Activated T-cell treated with anti-CD3 and anti-CD28 coated beads for 1 hour (primary cell): ENCODE data around the gene BDNF.
A peak's percentile ranks its signal among the peaks of the same experiment; 100 is the strongest.

Experiments used
- DNase-seq: peaks from one replicate; pipeline ENCODE4 v3.0.0-alpha.2; 2020; ENCODE audit warnings: low read depth

Gene BDNF

DNA sequence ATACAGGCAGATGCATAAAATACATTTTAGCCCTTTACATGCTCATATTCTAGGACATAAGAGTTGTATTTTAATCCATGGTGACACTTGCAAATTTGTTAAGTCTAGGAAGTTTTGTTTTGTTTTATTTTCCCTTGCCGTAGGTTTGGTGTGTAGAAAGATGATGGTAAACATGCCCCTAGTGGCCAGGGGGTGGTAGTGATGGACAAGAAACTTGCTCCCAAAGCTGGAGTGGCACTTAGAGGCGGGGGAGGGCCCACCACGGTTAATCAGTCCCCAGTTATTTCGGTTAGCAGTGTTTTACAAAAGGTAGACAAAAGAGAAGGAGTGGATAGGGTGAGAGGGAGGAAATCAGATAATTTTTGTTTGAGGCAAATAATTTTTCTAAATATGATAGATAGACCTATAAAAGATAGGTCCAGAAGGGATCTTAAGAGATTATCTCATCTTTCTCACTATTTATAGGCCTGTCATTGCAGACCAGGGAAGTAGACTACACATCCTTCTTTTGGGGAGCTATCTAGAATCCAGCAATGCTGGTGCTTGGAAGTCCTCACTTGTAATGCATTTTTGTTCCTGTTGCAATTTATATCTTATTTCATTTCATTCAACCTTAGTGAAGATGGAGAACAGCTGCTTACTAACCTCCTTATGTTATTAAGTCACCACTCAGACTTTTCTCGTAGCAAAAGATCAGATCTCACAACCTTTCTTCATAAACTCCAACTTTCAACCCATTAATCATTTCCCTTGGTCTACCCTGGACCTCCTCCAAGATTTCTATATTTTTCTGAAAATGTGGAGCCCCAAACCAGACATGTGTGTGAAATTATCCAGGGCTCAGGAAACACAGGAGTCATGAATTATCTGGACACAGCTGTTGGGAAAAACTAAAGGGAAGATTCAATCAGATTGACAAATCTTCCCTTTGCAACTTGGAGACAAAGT, 5.9 kb upstream of the BDNF start:
- no peak for DNase-seq

DNA sequence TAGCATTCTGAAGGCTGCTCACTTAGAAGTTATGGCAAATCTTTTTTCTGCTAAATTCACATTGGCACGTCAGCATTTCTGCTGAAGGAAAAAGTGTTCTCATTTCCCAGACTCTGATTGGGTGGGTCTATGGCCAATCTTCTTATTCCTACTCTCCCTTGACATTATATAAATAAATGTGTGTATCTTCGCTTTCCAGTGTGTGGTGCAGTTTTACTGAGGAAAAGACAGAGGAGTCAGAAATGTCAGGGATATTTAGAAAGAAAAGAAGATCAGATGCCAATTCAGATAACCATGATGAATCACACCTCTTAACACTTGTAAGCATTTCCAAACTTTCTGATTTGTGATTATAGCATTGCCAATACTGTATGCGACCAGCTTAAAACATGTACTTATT, 3.2 kb upstream of the BDNF start:
- DNase-seq = no peak

DNA sequence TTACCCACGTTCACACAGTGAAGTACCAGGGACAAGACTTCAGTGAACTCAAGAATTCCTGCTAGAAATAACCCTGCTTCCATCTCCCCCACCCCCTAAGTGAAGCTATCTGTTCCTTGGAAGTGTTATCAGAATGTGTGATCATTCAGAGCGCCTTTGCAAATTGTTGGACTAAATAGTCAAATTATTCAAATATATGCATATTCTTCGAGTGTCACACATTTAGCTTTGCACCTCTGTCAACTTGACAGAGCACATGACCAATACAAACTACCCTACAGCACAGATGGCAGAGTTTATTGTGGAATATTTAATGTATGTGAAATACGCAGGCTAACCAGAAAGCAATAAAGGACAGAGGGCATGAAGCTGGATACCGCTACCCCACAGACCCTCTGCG, 2.6 kb upstream of the BDNF start:
- no peak for DNase-seq

DNA sequence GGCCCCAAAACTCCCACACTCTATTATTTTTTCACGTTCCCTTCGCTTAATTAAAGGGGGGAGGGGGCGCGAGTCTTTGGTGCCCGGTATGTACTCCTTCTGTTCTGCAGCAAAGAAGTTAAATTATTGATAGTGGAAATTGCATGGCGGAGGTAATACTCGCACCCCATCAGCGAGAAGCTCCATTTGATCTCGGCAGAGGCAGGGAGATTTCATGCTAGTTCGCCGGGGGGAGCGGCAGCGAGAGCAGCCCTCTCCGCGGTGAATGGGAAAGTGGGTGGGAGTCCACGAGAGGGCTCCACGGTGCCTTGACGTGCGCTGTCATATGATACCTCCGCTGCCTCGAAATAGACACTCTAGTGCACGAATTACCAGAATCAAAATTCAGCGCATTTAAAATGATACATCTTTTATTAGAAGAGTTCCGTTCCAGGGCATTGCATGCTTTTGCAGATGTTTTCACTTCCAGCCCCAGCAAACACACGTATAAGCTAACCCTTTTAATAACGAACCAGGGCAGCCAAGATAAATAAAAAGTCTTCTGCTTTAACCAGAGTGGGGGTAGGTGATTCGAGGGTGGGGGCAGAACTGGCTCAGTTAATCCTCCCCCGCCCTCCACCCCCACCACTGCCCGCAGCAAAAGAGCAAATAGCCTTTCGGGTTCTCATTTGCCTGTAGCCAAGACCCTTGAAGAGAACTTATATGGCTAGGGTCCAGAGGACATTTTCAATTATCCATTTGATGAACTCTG, 1.3 kb upstream of the BDNF start:
- no peak for DNase-seq

DNA sequence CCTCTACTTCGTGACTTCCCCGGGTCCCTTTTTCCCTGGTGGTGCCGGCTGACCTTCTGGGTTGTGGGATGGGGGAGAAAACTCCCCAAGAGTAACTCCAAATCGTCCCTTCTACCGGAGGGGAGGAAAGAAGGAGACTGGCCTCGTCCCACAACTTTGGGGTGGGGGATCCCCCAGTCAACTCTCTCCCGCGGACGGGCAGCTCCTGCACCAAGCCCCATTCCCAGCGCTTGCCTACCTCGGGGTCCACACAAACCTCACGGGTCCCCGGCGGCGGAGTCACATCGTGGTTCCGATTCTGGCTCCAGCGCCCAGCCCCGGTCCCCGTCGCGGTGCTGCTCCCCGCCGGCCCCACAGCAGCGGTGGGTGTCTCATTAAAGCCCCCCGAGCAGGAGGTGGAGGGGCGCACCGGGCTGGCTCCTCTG, 317 bp downstream of the BDNF start:
- no peak for DNase-seq

DNA sequence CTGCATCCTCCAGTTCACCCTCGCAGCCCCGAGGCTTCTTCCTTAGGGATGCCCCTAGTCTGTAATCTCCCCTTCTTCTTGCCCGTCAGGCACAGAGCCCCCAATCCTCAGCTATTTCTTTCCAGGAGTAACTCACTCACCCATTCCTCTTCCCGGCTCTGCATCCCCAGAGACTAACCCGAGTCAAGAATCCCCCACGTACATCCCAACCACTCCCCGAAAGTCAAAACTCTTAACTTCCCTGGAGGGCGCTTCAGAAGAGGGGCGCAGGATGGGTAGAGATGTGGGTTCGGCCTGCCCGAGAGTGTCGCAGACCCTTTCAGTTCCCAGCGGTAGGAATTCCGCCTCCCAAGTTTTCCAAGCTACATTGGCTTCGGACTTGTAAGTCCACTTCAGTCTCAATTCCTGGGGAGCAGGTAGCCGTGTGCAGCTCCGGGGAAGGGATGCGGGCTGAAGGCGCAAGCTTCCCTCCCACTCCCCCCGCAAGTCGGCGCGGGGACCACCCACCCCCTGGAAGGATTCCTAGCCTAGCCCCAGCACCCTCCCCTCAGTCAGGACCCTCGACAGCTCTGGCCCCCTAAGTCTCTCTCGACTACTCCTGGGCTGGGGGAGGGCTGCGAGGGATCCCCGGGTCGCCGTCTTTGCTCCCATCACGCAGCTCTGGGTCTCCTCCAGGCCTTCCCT, 871 bp downstream of the BDNF start:
- DNase-seq = no peak

DNA sequence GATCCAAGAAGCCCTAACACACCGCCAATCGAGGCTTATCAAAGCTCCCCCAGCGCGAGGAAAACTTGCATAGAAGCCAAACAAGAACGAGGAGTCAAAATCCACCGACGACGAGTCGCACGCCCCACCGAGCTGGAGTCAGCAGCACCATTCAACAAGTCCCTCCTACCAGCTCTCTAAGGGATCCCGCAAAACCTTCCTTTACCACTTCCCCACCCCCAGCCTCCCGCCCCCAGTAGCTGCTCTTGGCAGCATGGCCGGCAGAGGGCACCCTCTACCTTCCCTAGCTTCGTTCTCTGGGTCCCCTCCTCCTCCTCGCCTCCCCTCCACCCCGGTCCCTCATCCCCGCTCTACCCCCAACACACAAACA, 1.4 kb downstream of the BDNF start:
- DNase-seq = peak; percentile 28

DNA sequence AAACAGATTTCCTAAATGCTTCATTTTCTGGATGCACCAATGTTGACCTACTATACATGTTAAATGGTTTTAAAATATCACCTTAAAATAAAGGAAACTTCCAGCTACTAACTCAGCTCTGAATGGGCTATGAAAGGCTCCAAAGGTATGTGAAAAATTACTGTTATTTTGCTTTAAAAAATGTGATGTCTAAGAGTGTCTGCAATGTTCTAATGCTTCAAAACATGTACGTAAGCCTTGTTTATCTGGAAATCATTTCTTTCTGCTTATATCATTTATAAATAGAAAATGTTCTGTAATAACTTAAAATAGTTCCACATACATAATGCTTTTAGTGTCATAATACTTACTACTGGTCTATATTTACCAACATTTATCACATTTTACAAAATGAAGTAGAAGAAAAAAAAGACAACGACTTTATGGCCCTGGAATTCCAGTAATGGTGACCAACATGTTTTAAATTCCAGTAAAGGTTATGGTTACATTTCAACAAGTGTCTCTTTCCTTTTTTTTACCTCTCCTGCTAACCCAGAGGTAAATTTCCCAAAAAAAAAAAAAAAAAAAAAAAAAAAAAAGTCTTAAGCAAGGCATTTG, 2.5 kb downstream of the BDNF start:
- no peak for DNase-seq

DNA sequence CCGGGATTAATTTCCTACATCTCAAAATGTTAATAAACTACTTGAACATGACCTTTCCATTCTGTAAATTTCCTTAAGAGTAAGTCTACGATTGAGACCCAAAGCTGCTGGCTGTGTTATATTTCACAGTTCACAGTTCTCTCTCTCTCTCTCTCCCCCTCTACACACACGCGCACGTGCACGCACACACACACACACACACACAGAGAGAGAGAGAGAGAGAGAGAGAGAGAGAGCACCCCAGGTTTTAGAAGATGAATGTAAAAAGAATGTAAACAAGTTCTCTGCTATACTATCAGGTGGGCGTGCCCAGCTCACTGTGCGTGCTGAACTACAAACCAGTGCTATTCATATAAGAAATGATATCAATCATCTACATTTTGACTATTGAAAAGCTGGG, 3.3 kb downstream of the BDNF start:
- no peak for DNase-seq

DNA sequence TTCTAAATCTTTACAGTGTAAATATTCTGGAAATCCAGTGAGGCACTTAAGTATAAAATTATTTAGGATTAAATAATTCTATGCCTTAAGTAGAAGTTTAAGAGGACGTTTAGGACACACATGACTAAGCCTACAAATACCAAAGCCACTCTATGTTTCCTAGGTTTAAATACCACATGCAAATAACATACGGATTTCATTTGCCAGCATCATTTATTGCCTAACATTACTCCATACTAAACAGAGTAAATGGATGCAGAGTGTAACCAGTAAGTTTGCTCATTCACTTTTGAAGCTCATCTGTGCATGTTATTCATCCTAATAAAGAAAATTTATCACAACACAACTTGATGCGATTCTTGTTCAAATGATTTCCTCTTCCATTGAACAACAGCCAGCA, 4.1 kb downstream of the BDNF start:
- no peak for DNase-seq

DNA sequence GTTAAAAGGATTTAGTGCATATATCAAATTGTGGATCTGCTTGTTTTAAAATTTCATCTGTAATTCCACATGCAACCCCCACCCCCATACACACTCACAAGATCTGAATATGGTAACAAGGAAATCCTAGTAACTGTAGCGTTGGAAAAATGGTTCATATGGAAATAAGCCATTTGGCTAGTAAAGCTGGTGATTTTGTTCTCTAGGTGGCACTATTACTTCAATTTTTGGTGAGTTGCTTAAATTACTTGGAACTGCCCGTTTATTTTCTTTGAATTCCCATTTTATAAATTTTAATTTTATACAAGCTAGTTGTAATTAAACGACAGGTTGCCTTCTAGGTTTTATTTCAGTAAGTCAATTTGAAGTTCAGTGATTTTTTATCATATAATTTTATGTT, 5.3 kb downstream of the BDNF start:
- no peak for DNase-seq

DNA sequence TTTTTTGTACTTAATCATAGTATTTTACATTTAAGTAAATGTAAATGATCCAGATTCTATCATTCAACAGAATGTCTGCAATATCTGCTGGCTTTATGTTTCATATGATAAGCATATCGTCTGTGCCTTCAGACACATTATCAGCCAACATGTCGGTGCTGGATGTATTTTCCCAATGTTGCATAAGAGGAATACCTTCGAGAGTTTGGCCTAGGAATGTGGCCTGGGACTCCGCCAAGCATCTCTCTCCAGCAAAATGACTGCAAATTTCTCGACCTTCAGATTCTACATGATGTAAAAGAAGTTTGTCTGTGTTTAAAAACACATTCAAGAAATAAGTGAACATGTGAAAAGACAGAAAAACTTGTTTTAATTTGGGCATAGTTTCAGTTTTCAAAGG, 6.9 kb downstream of the BDNF start:
- DNase-seq = no peak

DNA sequence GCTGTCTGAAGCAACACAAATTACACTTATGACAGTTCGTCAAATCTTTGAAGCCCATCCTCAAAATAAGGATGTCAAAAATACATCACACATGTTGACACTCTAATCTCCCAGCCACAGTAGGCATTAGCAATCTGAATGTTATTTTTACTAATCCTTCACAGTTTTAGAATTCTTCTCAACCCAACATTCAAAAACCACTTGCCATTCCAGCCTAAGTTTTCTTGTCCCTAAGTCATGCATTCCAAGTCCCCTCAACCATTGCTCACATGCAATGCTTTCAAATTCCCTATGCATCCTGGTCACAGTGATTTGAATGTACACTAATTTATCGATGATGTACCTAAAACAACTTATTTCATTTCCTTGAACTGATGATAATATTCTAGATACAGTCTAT, 7.5 kb downstream of the BDNF start:
- DNase-seq = no peak

DNA sequence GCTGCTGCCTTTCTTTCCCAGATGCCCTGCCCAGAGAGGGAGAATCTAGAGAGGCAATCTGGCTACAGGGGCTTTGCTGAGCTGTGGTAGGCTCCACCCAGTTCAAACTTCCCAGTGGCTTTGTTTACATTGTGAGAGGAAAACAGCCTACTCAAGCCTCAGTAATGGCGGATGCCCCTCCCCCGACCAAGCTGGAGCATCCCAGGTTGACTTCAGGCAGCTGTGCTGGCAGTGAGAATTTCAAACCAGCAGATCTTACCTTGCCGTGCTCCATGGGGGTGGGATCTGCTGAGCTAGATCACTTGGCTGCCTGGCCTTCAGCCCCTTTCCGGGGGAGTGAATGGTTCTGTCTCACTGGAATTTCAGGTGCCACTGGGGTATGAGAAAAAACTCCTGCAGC, 12.2 kb downstream of the BDNF start:
- no peak for DNase-seq

DNA sequence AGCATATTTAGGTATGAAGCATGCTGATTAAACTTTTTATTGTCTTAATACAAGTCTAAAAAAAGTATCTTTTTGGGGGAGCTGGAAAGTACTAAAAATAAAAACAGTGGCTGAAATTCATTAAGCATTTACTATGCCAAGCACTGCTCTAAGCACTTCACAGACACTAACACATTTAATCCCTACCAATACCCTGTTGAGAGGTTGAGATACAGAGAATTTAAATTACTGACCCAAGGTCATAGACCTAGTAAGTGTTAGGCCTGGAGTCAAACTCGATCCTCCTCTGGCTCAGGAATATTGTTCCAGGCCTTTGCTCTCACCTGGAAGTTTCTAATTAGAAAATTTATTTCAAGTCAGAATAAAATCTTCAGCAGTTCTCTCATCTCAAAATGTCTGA, 18.6 kb downstream of the BDNF start:
- DNase-seq = no peak

DNA sequence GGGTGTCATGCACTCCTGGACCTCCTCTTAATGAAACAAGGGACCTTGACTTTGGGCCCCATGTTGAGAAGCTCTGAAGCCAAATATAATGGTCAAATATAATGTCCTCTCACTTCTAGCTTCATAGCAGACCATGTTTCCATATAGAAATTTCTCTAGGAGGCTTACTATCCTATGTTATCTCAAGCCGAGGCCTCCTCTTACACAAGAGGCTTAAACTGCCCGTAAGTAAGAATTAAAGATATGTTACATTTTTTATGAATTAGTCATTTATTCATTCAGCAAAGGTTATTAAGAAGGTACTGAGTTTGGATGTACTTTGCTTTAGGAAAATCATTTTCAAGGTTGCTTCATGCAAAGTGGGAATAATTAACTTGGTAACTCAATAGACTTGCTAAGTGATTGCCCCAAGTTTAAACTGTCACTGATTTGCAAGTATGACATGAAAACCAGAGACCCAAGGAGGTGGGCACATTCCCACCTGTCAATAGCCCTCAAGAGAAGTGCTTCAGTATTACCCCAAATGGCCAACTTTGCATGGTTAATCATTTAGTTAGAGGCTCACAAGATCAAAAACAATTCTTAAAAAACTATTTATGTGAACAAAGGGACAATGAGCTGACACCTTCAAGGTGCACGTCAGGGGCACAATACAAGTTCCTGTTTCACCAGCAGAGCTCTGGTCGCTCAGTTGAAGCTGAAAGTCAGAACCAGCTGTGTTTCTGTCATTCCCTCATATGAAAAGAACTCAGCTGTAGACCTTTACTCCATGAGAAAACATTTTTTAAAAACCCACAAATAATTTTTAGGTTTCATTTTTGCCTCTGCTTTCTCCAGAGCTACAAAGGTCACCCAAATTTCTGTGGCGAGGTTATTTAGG, 20.9 kb downstream of the BDNF start:
- no peak for DNase-seq

DNA sequence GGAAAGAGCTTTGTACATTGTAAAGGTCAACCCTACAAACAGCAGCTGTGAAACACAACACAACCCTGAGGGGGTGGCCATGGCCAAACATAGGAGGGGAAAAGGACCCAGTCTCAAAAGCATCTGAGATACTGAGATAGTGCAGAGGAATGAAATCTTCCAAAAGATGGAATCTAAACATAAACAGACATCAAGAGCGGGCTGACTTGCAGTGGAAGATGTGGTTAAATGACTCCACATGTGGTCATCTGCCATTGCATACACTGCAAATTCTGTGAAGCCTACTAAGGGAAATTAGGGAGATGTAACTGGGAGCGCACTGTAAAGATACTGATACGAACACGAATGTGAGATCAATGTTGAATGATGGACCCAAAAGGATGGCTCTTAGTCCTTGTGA, 22.0 kb downstream of the BDNF start:
- DNase-seq = no peak

DNA sequence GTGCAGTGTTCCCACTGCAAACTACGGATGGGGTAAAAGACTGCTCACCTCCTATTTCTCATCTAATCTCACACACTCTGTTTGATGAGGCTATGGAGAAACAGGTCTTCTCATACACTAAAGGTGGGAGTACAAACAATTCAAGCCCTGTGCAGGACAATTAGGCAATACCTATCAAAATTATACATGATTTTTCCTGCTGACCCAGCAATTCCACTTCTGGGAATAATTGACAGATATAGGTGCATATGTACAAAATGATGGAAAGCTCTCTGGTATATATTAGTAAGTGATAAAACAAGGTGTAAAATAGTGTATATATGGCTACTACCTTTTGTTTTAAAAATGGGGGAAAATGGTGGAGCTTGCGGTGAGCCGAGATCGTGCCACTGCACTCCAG, 23.1 kb downstream of the BDNF start:
- no peak for DNase-seq

DNA sequence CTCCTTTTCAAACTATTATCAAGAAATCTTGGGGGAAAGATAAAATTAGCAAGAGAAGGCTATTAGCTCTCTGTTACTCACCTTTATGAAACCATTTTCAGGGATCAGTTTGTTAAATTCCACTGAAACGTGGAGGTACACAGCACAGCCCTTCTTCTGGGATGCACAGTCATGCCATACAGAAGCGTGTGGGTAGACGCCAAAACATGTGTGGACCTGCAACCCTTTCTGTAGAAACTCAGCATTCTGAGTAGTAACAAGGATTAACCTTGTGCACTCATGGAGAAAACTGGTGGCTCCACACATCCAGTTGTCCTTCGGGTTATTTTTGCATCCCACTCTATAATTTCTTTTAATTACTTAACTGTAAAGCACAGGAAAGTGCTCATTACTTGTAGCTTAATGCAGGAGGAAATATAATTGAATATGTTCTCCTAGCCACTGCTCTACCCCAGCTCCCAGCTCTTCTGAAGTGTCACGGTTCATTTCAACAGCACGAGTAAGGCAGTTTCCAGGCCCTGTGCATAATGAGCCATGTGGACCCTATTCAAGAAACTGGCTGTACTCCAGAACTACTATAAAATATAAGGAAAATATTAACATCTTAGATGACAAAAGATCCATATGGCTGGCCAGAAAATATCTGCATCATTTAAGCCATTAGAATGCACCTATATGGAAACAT, 26.1 kb downstream of the BDNF start:
- no peak for DNase-seq

DNA sequence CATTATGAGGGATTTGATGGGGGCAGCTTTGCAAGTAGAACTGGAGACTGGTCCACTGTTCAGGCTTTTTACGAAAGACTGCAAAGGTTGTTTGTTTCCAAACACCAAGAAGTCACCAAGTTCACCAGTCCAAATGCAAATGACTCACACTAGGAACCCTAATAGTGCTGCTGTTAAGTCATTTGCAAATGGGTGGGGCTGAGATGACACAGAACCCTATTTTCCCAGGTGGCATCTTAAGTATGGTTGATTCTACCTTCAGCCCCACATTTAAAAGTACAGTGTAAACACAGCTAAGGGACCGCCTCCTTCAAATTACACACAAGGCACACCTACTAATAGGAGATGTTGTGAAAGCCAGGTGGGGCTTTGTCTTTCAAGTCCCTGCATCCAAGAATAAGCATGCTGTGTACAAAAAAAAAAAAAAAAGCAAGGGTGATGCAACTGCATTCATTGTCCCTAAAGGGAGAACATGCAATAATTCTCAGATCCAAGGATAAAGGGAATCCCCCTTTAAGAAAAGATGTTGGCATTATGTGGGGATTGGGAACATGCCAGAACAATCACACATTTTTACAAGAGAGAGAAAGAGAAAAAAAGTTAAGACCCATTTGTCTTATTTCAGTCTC, 27.3 kb downstream of the BDNF start:
- no peak for DNase-seq
